ENCODE data around the gene PODXL2. TPM values are rescaled to one million over a fixed set of nuclear protein-coding genes. Genes with fewer than 3 reads are reported as not detected.

The PODXL2 gene
- total and polyA plus RNA-seq, 2 of the 8 experiments (the other 6 are each of a cell fraction or from before 2014, with no cell fraction given), result 27.6 to 31.6 TPM

GRCh38 chr3:127658234-127658633, 29.2 kb downstream of the PODXL2 start:
- Histone ChIP-seq H2BK20ac (ENCODE audit: low read length) (no peak overlapping the region), H2BK12ac (ENCODE audit: low read depth, low read length) (no peak overlapping the region), H2AFZ (ENCODE audit: low read length) (no peak overlapping the region), H4K5ac (ENCODE audit: insufficient read length, low read depth, low read length) (no peak overlapping the region), H3K79me1 (ENCODE audit: low read depth, low read length) (peaks cover 2% of the 10 kb centered on the region; the same call in 1 of the 2 replicates), H3K18ac (ENCODE audit: extremely low read depth, low read length) (no peak overlapping the region), H3K4ac (replicated peaks; ENCODE audit: insufficient read length, low read depth, low read length) (no peak overlapping the region), H3K79me2 (ENCODE audit: control insufficient read depth in 1 of 2, insufficient read depth in 2 of 2, low read length in 2 of 2) (no peaks in the 10 kb centered on the region), H3K23me2 (ENCODE audit: low read depth, low read length) (no peaks in the 10 kb centered on the region), H2BK15ac (ENCODE audit: low read length) (no peak overlapping the region), H3K27me3 (replicated peaks in 1 of 4; ENCODE audit: control insufficient read depth in 3 of 4, extremely low read depth in 1 of 4, insufficient read depth in 3 of 4, low read length in 3 of 4) (no peaks in the 10 kb centered on the region), H4K20me1 (replicated peaks in 1 of 2; ENCODE audit: control insufficient read depth in 1 of 2, insufficient read depth in 2 of 2, low read length in 2 of 2) (no peaks in the 10 kb centered on the region), H3K4me1 (replicated peaks in 1 of 4; ENCODE audit: control insufficient read depth in 3 of 4, insufficient read depth in 4 of 4, low read length in 3 of 4) (no peaks in the 10 kb centered on the region), H3K4me3 (ENCODE audit: extremely low read depth in 1 of 4, insufficient read depth in 2 of 4, low read depth in 3 of 4, low read length in 4 of 4) (no peak overlapping the region), H3K4me2 (ENCODE audit: insufficient read depth in 1 of 2, low read depth in 2 of 2, low read length in 2 of 2) (no peak overlapping the region), H3K14ac (ENCODE audit: insufficient read length) (no peak overlapping the region), H4K91ac (replicated peaks; ENCODE audit: insufficient read length, low read length) (no peak overlapping the region), H4K8ac (ENCODE audit: extremely low read depth, insufficient read depth, low read length) (no peak overlapping the region), H2BK120ac (replicated peaks; ENCODE audit: low read depth, low read length) (no peak overlapping the region), H3K36me3 (ENCODE audit: control insufficient read depth in 2 of 4, insufficient read depth in 4 of 4, low read length in 3 of 4) (peaks cover 0 to 2% (median under 1%) of the 10 kb centered on the region in 4 experiments; a peak in 2 of 8 replicates), H3K56ac (replicated peaks; ENCODE audit: insufficient read length, low read depth, low read length) (no peak overlapping the region), H3K9me3 (ENCODE audit: insufficient read depth in 2 of 2, low read depth in 1 of 2, low read length in 1 of 2) (no peaks in the 10 kb centered on the region), H3K23ac (ENCODE audit: insufficient read length) (no peak overlapping the region), H2BK5ac (ENCODE audit: low read depth, low read length) (no peak overlapping the region), H2AK5ac (ENCODE audit: low read depth, low read length) (no peak overlapping the region), H3K27ac (ENCODE audit: low read depth, low read length) (no peak overlapping the region), H3K9ac (replicated peaks in 1 of 4; ENCODE audit: extremely low read depth in 1 of 4, low read depth in 3 of 4, low read length in 3 of 4) (no peak overlapping the region)
- TF ChIP-seq TCF12 (IDR thresholded peaks at IDR 0.05; ENCODE audit: low read depth, low read length) (no peak), CBX8 (IDR thresholded peaks at IDR 0.05; ENCODE audit: borderline replicate concordance, low read depth, low read length) (no peak), RXRA (IDR thresholded peaks at IDR 0.05; ENCODE audit: insufficient read depth, low read depth, low read length) (no peak), YY1 (IDR thresholded peaks at IDR 0.05; ENCODE audit: low read depth, low read length) (no peak), KDM4A (IDR thresholded peaks at IDR 0.05; ENCODE audit: low read depth, low read length, severe bottlenecking) (no peak), KDM1A (IDR thresholded peaks at IDR 0.05; ENCODE audit: borderline replicate concordance, low read length) (no peak), POLR2A (IDR thresholded peaks at IDR 0.05; ENCODE audit: control extremely low read depth in 1 of 2, low read depth in 2 of 2, low read length in 2 of 2) (no peak), TBP (IDR thresholded peaks at IDR 0.05; ENCODE audit: low read depth, low read length) (no peak), CHD1 (IDR thresholded peaks at IDR 0.05; ENCODE audit: low read depth, low read length) (no peak)
- TF ChIP-seq, protein P1, sequence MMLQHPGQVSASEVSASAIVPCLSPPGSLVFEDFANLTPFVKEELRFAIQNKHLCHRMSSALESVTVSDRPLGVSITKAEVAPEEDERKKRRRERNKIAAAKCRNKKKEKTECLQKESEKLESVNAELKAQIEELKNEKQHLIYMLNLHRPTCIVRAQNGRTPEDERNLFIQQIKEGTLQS (IDR thresholded peaks at IDR 0.05; ENCODE audit: insufficient read depth, low read depth, low read length), result no peak
- WGBS, 2 experiments (ENCODE audit: extremely low coverage in 1 of 2, insufficient coverage in 1 of 2, insufficient read length in 1 of 2, insufficient replicate concordance in 2 of 2, low coverage in 1 of 2, low lambda C conversion rate in 2 of 2, missing lambda C conversion rate in 1 of 2), result 89% methylated on average over 1 of the region's 1 CpG; no CpG with 5 or more reads in 1 of the 2 experiments
- DNase-seq (ENCODE audit: low read depth in 1 of 2, low spot score in 2 of 2), result no peak
- ChIA-PET POLR2A (ENCODE audit: partially characterized antibody) (no interaction called here), CTCF (ENCODE audit: partially characterized antibody) (interaction anchor here (0.8 to 1.2 kb wide), 3 partner anchors 9 to 173 kb away, joined by 3 read pairs; no protein-coding TSS in a partner anchor)
- no peak for FAIRE-seq

Data from H1 (cell line).